Kasumi-1 (cell line): Measurements from ENCODE around the gene PIK3CG.

Experiments
- DNase-seq, 2 experiments: peaks; one replicate each; lab custom pipeline; 2025; lab: John Stamatoyannopoulos, UW

The PIK3CG gene

DNA sequence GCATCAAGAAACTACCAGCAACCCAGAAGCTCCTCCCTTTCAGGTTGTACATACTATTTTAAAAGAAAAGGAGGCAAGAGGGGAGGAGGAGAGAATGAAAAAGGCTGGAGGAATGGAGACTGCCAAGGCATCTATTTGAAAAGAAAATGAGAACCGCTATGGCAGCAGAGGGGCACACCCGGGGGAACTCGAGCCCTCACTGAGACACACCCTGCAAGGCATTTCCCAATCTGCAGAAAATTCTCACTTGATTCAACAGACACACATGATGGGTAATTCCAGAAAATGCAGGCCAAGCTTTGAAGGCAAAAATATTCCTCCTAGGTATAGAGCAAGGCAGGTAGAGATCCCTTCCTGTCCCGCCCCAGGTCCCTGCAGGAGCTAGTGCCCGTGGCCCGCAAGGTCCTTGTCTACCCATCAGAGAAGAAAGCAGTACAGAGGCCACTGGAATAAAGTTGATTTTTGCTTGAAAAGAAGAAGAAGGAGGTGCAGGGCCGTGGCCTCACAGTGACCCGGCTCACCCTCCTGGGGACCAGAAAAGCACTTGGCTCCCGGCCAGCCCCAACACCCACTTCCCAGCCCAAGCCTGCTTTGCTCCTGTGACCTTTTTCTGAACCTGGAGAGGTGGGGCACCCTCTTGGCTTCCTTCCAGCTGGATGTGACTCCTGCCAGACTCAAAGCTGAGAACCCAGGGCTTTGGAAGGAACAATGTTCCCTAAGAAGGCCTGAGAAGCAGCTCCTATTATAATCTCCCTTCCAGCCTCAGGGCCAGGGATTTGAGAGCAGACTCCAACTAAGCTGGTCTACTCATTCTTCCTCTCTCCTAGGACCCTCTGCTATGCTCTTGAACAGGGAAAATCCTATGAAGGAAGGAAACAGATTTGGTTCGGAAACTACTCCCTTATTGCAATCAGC is 6.2 kb upstream of the PIK3CG start:
- DNase-seq: peak in 1 of 2 experiments; percentile 11

- no peak for DNase-seq
Measured at GRCh38 chr7:106862317-106863089, 2.6 kb upstream of the PIK3CG start.

- DNase-seq: no peak
Measured at GRCh38 chr7:106863274-106863997, 1.6 kb upstream of the PIK3CG start.

GRCh38 chr7:106864298-106865081 is 592 bp upstream of the PIK3CG start:
- DNase-seq: peak; percentile 12 to 27

DNA sequence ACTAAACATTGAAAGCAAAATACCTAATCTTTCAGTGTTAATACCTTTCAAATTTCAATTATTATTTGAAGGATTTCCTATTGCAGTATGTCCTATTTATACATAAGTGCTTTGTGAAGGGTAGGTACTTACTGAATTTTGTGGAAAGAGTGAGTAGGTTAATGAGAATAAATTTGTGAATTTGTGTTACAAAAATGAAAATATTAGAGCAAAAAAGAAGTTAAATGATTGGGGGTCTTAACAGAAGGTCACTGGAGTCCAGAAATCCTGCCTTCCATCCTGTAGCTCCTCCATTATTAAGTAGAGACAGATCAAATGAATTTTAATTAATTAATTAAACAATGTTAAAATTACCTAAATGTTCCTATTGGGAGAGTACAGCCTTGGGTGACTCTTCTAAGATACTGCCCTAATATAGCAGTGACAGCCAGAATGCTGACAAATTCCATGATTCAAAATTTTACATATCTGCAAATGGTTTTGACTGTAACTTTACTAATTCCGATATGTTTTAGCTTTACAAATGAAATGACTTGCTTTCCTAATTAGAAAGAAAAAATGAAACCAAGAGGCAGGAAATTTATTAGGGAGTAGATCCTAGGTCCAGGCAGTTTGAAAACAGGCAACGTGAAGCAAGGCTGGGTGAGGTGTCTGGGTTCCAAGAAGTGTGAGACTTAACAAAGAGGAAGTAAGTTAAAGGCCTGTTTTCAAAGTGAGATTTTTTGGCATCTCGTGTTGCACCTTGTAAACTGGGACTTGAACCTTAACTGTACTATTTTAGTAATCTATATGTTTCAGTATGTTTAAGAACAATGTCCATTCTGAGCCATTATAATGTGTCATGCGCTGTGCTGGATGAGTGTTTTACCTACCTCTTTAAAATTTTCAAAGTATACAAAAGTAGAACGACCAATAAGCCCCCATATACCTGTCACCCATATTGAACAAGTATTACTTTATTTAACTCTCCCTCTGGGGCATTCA is 1.5 kb downstream of the PIK3CG start:
- peak; percentile 83 to 85 for DNase-seq

- DNase-seq: no peak
Measured at GRCh38 chr7:106867641-106868351, 2.7 kb downstream of the PIK3CG start.

DNA sequence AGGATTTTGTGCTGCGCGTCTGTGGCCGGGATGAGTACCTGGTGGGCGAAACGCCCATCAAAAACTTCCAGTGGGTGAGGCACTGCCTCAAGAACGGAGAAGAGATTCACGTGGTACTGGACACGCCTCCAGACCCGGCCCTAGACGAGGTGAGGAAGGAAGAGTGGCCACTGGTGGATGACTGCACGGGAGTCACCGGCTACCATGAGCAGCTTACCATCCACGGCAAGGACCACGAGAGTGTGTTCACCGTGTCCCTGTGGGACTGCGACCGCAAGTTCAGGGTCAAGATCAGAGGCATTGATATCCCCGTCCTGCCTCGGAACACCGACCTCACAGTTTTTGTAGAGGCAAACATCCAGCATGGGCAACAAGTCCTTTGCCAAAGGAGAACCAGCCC is 3.3 kb downstream of the PIK3CG start:
- no peak for DNase-seq

DNA sequence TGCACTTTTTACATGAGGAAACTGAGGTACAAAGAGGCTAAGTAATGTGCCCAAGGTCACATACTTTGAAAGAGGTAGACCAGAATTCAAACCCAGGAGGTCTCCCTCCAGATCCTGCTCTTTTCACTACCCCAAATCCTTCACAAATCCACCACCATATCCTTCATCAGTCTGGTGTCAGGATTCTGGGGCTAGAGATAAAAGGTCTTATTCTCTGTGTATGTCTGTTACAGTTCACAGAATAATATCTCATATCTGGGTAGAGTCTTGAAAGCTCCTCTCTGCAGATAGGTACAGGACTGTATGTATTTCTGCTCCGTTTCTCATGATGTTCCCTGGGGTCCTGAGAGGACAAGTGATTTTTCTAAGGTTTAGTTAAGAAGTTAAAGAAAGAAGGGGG is 4.9 kb downstream of the PIK3CG start:
- DNase-seq: no peak

DNA sequence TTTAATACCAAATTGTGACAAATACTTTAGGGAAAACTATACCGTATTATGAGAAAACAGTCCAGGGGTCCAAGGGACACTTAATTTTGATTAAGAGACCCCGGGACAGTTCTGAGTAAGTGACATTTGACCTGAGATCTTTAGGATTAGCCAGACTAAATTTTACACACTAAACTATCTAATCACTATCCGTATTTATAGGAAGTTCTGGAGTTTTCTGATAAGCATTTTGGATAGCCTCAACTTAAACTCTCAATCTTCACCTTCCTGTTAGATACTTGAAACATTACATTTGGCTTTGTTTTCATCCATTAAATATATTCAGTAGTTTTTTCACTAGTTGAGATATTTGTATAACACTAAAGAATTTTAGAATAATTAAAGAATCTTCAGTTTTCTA is 5.4 kb downstream of the PIK3CG start:
- no peak for DNase-seq

DNA sequence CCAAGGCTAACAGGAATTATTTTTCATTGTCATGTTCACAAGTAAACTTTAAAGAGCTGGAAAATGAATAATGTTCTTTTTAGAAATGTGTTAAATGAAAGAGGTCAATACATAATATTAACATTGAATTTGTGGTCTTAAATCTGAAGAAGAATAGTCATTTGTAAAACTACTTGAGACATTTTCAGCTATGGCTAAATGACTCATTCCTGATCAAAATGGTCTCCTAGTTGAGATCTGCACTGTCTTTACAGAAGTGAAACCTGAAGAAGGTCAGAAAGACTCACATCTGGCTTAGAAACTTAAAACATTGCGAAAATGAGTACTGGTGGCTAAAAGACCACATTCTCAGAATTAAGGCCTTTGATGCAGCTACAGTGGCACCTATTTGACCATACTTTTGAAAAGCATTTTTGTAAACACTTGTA is 5.9 kb downstream of the PIK3CG start:
- peak; percentile 15 to 25 for DNase-seq

- DNase-seq: no peak
Measured at GRCh38 chr7:106871793-106872571, 6.9 kb downstream of the PIK3CG start.

DNA sequence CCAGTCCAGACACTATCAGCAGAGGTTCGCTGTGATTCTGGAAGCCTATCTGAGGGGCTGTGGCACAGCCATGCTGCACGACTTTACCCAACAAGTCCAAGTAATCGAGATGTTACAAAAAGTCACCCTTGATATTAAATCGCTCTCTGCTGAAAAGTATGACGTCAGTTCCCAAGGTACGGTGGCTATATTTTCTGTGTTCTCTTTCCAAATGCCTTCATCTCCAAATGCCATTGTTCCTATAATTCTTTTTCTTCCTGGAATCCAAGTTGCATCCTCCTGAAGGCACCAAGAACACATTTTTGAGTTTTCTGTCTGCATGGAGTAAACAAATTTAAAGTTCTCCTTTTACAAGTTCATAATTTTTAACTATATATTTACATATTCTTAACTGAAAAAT is 7.7 kb downstream of the PIK3CG start:
- no peak for DNase-seq

DNA sequence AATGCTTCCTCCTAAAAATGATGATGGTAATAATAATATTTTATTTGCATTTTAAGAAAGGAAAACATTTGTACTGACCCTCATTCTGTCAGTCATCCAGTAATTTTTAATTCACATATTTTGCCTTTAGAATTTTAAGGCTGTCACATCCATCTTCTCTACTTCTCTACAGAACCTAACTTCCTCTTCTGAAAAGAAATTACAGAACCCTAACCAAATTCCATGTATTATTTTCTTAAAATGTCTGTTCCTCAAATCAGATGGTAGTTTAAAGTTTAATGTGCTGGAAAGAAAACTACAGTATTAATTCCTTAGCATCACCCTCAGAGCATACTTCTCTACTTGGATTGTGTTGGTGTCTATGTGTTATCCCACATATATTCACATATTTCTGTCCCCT is 9.0 kb downstream of the PIK3CG start:
- DNase-seq: peak; percentile 10 to 44

DNA sequence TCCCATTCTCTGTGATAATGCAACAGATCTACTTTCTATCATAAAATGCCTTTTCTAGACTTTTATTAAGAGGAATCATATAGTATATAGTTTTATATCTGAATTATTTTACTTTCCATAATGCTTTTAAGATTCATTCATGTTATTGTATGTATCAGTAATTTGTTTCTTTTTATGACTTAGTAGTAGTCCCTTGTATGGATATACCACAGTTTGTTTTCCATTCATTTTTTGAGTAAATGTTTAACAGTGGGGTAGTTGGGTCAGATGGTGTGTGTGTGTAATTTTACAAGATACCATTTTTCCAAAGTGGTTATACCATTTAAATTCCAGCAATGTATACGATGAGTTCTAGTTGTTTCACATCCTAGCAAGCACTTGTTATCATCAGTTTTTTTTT is 10.4 kb downstream of the PIK3CG start:
- no peak for DNase-seq

- no peak for DNase-seq
Measured at GRCh38 chr7:106878748-106879439, 13.8 kb downstream of the PIK3CG start.

DNA sequence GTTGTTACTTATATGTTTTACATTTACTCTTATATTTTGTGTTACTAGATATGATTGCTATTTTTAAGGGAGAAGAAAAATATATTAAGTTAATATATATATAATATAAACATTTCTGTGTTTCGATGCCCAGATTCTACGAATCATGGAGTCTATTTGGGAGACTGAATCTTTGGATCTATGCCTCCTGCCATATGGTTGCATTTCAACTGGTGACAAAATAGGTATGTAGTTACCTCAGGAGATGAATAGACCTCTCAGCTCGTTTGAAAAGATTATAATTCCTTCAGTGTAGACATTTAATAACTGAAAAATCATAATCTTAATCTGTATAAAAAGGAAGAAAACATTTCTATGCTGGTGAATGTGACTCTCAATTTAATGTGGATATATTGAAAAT is 16.9 kb downstream of the PIK3CG start:
- DNase-seq: no peak

GRCh38 chr7:106883456-106884026 is 18.5 kb downstream of the PIK3CG start:
- no peak for DNase-seq

- no peak for DNase-seq
Measured at GRCh38 chr7:106885652-106886051, 20.6 kb downstream of the PIK3CG start.
